HG03135 (cell line): ENCODE data around the gene AGO1.
A peak's percentile ranks its signal among the peaks of the same experiment; 100 is the strongest.
"Not testable (repeated sequence)": the region's sequence is repeated elsewhere in the genome, so short reads cannot be mapped to it uniquely, and the experiment has no call there.

ENCODE experiments used
- ATAC-seq: cut with Tn5 transposase; IDR thresholded peaks from one replicate; pipeline ENCODE4 v1.9.1; 2021; ENCODE audit warnings: mild to moderate bottlenecking, moderate library complexity; ENCODE audit not compliant: unreplicated experiment

The AGO1 gene

DNA sequence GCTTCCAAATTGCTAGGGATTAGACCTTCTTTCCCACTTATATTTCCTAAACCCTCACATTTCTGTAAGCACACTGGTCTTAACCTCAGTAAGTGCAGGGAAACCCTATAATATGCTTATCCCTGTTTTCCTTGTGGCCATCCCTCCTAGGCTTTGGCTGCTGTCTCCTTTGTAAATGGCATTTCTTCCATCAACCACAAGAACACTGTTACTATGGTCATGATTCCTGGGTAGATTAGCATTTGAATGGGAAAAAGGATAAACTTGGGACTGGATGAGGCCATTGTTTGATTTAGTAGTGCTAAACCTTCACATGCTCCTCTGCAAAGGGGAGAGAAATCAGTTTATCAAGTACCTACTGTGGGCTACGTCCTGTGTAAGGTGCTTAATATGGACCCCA is 31.7 kb downstream of the AGO1 start:
- ATAC-seq: no peak

DNA sequence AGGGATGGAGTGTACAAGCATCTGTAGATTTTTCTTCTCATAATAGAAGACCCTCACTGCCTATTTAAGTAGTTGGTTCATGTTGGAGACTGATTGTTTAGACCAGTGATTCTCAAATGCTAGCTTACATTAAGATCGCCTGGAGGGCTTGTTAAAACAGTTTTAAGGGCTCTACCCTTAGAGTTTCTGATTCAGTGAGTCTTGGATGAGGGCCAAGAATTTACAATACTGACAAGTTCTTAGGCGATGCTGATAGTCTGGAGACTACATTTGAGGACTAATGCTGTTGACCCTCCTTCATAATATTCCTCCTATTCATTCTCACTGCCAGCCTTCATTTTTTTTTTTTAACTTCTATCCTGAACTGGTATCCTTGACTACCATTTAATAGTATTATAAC is 32.7 kb downstream of the AGO1 start:
- no peak for ATAC-seq

DNA sequence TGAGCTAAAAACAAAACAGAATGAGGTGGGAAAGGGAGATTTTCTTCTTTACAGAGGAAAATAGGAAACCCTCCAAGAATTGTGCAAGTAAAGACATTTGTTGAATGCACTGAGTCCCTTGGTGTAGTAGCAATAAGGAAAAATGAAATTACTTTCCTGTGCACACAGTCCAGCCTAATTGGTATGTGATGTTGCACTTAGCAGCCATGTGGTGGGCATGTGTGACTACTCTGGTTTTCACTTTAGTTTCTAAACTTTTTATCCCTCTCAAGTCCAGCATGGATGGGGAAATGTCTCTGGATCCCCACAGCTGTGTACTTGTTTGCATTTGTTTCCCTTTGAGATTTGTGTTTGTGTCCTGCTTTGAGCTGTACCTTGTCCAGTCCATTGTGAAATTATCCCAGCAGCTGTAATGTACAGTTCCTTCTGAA is 40.8 kb downstream of the AGO1 start:
- no peak for ATAC-seq

DNA sequence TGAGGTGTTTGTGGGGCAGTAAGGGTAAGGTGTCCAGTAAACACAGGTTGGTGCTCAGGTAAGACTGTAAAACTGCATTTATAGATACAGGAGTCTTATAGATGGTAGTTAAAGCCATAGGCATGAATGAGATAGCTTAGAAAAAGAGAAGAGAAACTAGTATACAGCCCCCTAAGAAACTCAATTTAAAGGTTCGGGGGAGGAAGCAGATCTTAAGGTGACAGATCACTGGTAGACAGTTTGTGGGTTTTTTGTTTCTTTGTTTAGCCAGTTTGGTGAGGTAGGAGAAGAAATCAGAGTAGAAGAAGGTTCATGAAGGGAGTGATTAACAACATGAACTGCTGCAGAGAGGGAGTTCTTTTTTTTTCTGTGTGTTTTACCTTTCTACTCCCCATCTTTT is 41.8 kb downstream of the AGO1 start:
- ATAC-seq: no peak

DNA sequence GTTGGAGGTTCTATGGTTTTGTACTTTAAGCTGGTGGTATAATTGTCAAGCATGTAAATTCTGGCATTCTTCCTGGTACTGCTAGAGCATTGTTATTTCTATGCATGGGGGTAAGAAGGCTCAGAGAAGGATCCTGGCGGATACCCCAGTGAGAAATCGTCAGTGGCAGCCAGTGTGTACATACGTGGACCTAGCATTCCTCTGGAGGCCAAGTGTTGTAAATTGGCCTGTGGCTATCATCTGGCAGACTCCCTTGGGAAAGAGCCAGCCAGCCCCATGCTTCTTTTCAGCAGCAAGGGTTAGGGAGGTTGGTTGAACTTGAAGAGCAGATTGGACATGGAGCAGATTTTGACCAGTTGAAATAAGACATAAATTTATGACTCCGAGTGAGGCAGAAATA is 42.7 kb downstream of the AGO1 start:
- no peak for ATAC-seq

DNA sequence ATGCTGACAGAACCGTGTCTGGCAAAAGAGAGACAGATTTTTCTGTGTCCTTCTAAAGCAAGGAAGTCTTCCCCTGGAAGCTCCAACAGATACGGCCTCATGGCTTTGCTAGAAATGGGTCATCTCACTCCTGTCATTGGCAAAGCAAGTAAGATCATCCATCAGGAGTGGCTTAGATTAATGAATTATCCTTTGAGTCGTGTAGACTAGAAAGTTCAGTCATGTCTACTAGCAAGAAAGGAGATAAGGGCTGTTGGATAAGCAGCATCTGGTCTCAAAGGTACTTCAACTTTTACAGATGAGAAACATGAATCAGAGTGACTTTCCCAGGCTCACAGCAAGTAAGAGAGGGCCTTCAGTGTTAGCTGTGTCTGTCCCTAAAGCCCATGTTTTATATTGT is 44.5 kb downstream of the AGO1 start:
- no peak for ATAC-seq

DNA sequence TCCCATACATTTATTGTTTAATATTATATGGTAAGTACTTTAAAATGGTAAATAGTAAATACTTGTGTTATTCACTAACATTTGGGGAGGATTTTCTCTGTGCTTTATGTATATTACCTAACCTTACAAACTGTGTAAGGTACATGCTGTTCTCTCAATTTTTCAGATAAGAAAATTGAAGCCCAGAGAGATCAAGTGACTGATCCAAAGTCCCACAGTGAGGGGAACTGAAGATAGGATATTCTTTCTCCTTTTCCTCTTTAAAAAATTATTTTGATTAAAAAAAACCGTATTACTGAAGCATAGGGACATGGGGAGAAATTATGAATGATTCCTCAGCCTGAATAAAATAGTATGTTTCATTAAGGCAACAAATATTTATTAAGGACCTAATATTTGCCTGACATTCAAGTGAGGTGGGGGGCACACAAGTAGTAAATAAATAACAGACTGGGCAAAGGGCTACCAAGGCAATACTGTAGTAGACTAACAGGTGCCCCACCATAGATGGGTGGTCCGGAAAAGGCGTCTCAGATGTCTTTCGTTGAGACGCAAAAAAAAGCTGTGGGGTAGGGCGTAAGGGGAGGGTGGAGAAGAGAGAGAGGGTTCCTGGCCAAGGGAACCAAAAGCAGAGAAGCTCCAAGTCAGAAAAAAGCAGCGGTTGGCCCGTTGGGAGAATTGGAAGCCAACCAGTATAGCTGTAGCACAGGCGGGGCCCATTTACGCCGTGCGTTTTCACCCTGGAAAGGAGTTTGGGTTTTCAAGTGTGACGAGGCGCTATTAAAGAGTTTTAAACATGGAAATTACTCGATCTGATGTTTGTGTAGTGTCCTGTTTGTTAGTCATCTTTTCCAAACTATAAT is 47.0 kb downstream of the AGO1 start:
- no peak for ATAC-seq

DNA sequence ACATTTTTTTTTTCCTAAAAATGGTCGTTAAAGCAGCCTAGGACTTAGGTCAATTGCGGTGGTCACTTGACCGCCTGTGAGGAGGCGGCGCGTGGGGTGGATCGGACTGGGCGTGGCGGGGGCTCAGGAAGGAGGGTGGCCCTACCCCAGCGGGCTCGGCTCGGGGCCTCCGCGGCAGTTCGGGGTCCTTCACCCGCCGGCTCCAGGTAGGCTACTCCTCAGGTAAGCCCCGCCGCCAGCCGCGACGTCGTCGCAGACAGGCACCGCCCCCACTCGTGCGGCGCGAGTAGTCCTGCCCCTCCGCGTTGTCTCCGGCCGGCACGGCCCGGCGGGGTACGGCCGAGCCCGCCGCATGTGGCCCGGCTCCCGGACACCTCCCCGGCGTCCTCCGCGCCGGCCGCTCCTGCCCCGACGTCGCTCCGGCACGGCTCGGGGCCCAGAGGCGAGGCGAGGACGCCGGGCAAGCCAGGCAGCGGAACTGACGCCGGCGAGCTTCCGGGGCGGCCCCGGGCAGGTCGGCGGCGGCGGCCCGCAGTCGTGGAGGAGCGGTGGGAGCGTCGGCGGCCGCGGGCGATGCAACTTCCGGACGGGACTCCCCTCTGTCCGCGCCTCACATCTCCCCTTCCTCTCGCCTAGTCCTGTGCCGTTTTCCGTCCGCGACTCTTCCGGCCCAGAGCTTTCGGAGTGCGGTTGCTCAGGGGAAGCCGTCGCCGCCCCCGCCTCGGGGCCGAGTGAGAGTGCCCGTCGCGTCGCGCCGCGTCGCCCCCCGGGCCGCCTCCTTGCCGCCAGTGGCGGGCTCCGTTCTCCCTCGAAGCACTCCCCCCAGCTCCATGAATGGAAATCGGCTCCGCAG is 47.8 kb downstream of the AGO1 start, which contains the start of gene AGO3:
Gene AGO3 (plus strand): TSS at position 513 of the 853 bp plus-strand sequence. CDS start 322 bp downstream, at position 835.
- peak; percentile 85 for ATAC-seq

DNA sequence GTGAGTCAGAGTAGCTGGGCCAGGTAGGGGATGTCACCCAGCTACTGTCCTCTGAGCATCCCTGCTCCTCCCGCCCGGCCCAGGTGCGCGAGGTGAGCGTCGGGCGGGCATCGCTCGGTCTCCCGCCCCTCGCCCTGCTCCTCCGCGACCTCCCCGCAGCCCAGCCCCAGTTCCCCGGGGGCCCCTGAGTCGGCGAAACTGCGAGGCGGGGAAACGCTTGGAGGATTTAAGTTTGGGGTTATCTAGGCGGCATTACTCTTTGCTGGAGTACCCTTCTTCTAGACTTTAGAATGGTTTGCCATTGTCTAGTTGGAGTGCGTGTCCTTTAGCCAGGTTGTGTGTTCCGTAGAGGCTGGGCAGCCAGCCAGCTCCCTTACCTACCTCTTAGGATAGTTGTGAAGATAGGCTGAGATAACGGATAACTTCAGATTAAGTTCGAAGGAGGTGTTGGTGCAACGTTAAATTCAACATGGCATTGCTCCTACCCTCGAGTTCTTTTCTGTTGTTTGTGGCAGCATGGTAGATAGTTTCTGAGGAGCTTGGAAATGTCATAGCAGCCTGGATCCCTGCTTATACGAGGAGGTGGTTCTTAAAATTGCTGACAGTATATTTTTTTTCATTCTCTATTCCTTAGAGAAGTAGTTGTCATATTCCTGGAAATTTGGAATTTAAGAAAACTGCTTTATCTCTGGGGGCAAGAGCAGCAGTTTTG is 48.6 kb downstream of the AGO1 start:
- no peak for ATAC-seq

DNA sequence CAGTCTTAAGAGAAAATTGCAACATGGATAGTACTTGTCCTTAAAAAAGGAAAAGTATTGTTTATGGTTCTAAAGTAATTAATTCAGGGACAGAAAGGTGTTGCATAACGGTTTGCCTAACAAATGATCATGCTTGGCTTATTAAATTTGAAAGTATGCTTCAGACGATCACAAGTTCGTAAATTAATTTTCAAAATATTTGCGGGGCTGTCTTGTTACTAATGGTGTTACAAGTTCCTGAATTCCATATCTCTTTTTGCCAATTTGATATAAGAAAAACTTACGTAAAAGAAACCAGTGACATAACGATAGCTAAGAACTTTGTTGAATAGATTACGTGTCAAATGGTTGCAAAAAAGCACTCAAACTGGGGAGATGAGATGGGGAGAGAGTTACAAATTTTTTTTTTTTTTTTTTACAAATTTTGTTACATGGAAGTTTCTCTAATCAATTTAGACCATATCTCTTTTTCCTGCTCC is 49.2 kb downstream of the AGO1 start:
- no peak for ATAC-seq

DNA sequence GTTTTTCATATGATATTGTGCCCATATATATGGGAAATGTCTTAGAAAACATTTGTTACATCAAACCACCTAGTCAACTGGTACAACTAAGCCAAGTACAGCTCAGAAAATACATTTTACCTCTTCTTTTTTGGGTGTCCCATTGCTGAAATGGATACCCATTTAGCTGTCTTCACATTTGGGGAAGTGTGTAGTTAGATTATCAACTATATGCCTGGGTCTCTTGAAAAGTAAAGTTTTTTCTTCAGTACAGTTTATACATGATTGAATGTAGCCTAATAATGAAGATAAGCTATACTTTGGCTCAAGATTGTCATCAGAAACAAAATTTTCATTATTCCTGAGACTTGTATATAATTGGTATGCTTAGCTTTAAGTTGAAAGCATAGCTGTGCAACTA is 49.9 kb downstream of the AGO1 start:
- ATAC-seq: no peak

DNA sequence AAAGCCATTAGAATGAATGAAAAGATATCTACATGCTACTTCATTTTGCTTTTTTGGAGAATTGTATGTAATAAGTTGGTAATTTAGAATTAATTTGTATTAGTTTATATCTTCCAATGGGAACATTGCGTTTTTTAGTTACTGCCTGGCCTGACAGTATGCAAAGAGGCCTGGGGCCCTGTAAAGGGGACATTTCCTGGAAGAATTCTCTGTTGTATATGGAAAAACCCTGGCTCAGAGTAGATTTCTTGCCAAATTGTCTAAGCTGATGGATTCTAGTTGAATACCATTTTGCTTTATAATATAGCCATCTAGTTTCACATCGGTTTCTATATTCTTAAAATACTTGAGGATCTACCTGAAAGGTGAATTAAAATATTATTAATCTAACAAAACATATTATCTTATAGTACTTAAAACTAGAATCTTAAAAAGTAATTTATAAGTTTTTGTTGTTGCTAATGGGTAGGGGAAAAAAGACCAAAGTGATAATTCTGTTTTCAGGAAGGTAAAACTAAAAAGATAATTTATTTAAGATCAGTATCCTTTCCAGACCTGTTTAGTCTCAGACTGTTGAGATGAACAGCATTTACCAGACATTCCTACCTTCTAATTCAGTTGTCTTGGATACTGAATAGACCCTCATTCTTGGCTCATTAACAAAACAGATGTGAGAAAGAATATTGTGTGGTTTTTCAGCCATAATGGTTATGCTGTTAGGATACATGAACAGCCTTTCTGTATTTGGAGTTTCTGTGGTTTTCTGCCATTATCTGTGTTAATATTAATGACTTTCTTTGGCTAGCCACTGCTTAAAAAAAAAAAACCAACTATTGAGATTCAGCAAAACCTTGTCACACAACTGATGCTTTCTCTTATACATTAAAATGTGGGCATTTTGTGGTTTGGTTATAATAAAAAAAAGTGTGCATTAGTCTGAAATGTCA is 52.7 kb downstream of the AGO1 start:
- ATAC-seq: no peak

DNA sequence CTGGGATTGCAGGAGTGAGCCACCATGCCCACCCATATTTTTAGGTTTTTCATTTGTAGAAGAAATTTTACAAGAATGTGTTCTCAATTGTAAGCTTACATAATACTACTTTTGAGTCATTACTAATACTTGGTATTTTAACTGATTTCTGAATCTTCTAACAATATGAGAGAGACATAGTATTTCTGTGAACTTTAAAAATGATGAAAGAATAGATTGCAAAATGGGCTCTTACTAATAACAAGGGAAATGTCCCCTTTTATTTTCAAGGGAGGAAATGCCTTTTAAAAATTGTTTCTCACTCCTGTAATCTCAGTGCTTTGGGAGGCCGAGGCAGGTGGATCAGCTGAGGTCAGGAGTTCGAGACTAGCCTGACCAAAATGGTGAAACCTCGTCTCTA is 53.8 kb downstream of the AGO1 start:
- no peak for ATAC-seq

DNA sequence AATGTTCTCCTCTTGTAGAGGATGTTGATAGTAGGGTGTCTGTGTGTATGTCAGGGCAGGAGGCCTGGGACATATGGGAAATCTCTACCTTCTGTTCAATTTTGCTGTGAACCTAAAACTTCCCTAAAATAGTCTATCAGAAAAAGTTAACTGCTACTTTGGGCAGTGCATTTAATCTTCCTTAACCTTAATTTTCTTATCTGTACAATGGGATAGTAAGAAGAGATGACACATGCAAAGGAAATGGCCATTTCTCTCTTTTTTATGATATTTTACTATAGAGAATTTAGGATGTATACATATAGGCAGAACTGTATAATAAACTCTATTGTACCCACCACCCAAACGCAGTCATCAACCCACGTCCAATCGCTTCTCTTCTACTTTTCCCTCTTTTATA is 56.5 kb downstream of the AGO1 start:
- no peak for ATAC-seq

DNA sequence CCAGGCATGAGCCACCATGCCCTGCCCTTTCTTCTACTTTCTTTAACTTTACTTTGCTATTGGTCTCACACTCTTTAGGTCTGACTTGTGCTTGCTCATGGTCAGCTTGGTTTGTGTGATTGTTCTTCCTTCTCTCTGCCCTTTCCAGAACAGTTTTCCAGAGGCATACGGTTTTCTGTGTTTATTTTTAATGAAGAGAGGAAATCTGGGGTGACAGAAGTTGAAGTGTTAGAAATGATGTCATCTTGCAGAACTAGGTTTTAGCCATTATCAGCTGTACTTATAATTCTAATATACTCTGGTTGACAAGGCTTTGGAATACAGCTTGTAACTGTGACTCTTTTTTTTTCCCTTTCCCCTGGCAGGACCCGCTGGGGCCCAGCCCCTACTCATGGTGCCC is 62.3 kb downstream of the AGO1 start:
- no peak for ATAC-seq

DNA sequence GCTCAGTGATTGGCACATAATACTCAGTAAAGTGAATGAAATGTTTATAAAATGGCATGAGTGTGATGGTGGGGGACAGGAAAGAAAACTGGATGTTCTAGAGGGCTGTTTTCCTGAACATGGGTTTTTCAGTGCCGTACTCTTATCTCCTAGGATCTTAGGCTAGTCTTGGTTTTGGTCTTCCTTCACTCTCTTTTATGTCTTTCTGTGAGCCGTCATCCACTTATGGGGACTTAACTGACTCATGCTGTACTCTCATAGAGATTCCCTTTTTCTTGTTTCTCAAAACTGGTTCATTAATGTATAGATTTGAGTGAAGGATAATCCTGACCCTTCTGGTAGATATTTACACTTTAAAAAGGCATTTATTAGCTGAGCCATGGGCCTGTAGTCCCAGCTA is 64.5 kb downstream of the AGO1 start:
- no peak for ATAC-seq

DNA sequence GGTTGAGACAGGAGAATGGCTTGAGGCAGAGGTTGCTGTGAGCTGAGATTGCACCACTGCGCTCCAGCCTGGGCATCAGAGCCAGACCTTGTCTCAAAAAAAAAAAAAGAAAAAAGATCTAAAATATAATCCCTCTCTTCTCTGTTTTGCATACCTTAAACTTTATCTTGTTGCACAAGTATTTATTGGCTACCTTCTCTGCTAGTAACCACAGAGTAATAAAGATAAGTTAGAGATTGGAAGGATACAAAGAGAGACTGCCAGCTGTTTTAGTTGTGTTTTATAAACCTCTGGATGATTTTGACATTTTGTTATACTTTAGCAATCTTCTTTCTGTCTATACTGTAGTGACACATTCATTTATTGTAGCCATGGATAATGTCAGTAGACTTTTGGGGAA is 75.5 kb downstream of the AGO1 start:
- ATAC-seq: no peak

DNA sequence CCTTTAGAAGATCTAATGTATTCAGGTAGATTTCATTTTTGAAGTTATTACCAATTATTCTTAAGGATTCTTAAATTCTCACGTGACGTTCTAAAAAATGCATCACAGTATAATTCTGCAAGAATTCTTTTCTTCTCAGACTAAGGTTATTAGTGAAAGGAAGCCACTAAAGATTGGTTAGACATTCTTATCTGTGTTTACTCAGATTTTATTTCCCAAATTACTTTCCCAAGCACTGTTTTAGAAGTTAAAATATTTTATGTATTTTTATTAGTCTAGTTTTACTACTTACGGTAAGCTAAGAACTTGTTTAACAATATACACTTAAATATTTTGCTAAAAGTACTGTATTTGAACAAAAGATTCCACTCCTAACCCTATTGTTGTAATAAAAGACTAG is 76.3 kb downstream of the AGO1 start:
- ATAC-seq: no peak

DNA sequence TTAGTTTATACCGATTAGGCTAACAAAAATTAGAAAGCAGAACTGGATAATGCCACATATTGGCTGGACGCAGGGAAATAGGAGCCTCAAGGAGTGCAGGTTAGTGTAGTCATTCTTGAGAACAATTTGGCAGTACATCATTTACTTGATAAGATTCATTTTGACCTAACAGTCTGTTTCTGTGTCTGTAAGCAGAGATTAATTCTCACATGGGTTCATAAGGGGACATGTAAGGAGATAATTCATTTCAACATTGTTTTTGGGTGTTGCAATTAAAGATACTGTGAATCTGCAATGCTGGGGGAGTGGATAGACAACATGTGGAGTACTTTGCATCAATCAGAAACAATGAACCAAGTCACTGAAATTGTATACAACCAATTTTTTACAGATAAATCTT is 79.9 kb downstream of the AGO1 start:
- no peak for ATAC-seq

DNA sequence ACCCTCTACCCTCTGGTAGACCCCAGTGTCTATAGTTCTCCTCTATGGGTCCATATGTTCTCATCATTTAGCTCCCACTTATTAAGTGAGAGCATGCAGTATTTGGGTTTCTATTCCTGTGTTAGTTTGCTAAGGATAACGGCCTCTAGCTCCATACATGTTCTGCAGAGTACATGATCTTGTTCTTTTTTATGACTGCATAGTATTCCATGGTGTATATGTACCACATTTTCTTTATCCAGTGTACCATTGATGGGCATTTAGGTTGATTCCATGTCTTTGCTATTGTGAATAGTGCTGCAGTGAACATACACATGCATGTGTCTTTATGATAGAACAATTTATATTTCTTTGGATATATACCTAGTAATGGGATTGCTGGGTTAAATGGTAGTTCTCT is 81.3 kb downstream of the AGO1 start:
- not testable (repeated sequence) for ATAC-seq
